Left lobe of liver (tissue), 2 donors: ENCODE measurements around the gene PABPC3. TPM values are rescaled to one million over a fixed set of nuclear protein-coding genes. Genes with fewer than 3 reads are reported as not detected.

Experiments used
- ATAC-seq: fragments of 200-7000 bp; cut with Tn5 transposase; one replicate; pipeline ENCODE4 v1.9.1; 2020; ENCODE audit warnings: mild to moderate bottlenecking, moderate library complexity
- DNase-seq: peaks from one replicate; pipeline ENCODE4 v3.0.0-alpha.2; 2020; ENCODE audit warnings: low spot score
- total RNA-seq: library from RNA; stranded (reverse); gene quantifications from one replicate; pipeline ENCODE4 v1.2.1, GENCODE V29; 2021
- donor health status: DM: no; HTN: no; CAD: no; lungs with moderate emphysema.
- donor health status: DM: no; HTN: yes; CAD: no.

PABPC3 gene
- total RNA-seq, 1 donor from 2014 or later, result 0.10 TPM

GRCh38 chr13:25110956-25111584 is 15.1 kb downstream of the PABPC3 start:
- DNase-seq (no peak), ATAC-seq (no peak)

GRCh38 chr13:25111585-25111956 is 15.6 kb downstream of the PABPC3 start:
- DNase-seq (no peak), ATAC-seq (no peak)

GRCh38 chr13:25112695-25113255 is 16.8 kb downstream of the PABPC3 start:
- no peak for ATAC-seq
- DNase-seq, result no peak

- DNase-seq, result peak; percentile 69
Measured at GRCh38 chr13:25114220-25114619, 18.3 kb downstream of the PABPC3 start.

GRCh38 chr13:25116044-25116443 is 20.1 kb downstream of the PABPC3 start:
- ATAC-seq (no peak), DNase-seq (no peak)

More at GRCh38 chr13:25114220-25114619, 18.3 kb downstream of the PABPC3 start:
- ATAC-seq, result peak; percentile 100

GRCh38 chr13:25117312-25117711 is 21.4 kb downstream of the PABPC3 start:
- DNase-seq (no peak), ATAC-seq (no peak)

- ATAC-seq, result no peak
Measured at GRCh38 chr13:25118378-25118905, 22.5 kb downstream of the PABPC3 start.

GRCh38 chr13:25130944-25131343 is 35.0 kb downstream of the PABPC3 start:
- ATAC-seq (no peak), DNase-seq (no peak)

More at GRCh38 chr13:25118378-25118905, 22.5 kb downstream of the PABPC3 start:
- DNase-seq, result no peak

GRCh38 chr13:25131881-25132420 is 36.0 kb downstream of the PABPC3 start:
- no peak for ATAC-seq
- DNase-seq, result no peak

GRCh38 chr13:25132751-25133390 is 36.9 kb downstream of the PABPC3 start:
- ATAC-seq (no peak), DNase-seq (no peak)

GRCh38 chr13:25135896-25136295 is 40.0 kb downstream of the PABPC3 start:
- ATAC-seq, result no peak
- no peak for DNase-seq

- ATAC-seq, result no peak
- DNase-seq, result no peak
Measured at GRCh38 chr13:25136880-25137787, 41.2 kb downstream of the PABPC3 start.

- ATAC-seq (no peak), DNase-seq (no peak)
Measured at GRCh38 chr13:25137788-25138115, 41.8 kb downstream of the PABPC3 start.

- DNase-seq (no peak), ATAC-seq (no peak)
Measured at GRCh38 chr13:25141042-25141441, 45.1 kb downstream of the PABPC3 start.

GRCh38 chr13:25143706-25144105 is 47.8 kb downstream of the PABPC3 start:
- DNase-seq (no peak), ATAC-seq (no peak)

GRCh38 chr13:25147638-25148401 is 51.9 kb downstream of the PABPC3 start:
- ATAC-seq (no peak), DNase-seq (no peak)

GRCh38 chr13:25148402-25148771 is 52.5 kb downstream of the PABPC3 start:
- no peak for ATAC-seq

More at GRCh38 chr13:25148402-25148771, 52.5 kb downstream of the PABPC3 start:
- DNase-seq, result no peak
